ENCODE data around the gene SCGN. TPM values are rescaled to one million over a fixed set of nuclear protein-coding genes. Genes with fewer than 3 reads are reported as not detected.

SCGN gene
- polyA plus RNA-seq, 1 experiment: not detected

GRCh38 chr6:25628471-25629197 lies 23.4 kb upstream of the SCGN start:
- Histone ChIP-seq H3K4me3 (ENCODE audit: low read depth, low read length) (no peak overlapping the region), H3K36me3 (ENCODE audit: control insufficient read depth, insufficient read depth, low read length) (no peaks in the 10 kb centered on the region), H3K27me3 (ENCODE audit: control insufficient read depth, insufficient read depth, low read length) (no peaks in the 10 kb centered on the region)
- no peak for DNase-seq (ENCODE audit: low read depth)
- TF ChIP-seq CTCF (IDR thresholded peaks at IDR 0.05; ENCODE audit: insufficient read depth, low read depth, low read length): no peak
- ChIA-PET POLR2A (no interaction called here), CTCF (no interaction called here)

- POLR2A ChIA-PET: no interaction called here
- H3K4me3 ChIP-seq (ENCODE audit: low read depth, low read length): no peak overlapping the region
- no peaks in the 10 kb centered on the region for H3K27me3 ChIP-seq (ENCODE audit: control insufficient read depth, insufficient read depth, low read length)
- CTCF ChIA-PET: no interaction called here
- TF ChIP-seq CTCF (IDR thresholded peaks at IDR 0.05; ENCODE audit: insufficient read depth, low read depth, low read length): no peak
- no peak for DNase-seq (ENCODE audit: low read depth)
- H3K36me3 ChIP-seq (ENCODE audit: control insufficient read depth, insufficient read depth, low read length): no peaks in the 10 kb centered on the region
Observed at GRCh38 chr6:25629198-25629576, 22.8 kb upstream of the SCGN start.

- ChIA-PET POLR2A (no interaction called here), CTCF (no interaction called here)
- no peak for TF ChIP-seq CTCF (IDR thresholded peaks at IDR 0.05; ENCODE audit: insufficient read depth, low read depth, low read length)
- no peaks in the 10 kb centered on the region for H3K27me3 ChIP-seq (ENCODE audit: control insufficient read depth, insufficient read depth, low read length)
- no peak for DNase-seq (ENCODE audit: low read depth)
- H3K36me3 ChIP-seq (ENCODE audit: control insufficient read depth, insufficient read depth, low read length): no peaks in the 10 kb centered on the region
- H3K4me3 ChIP-seq (ENCODE audit: low read depth, low read length): no peak overlapping the region
Observed at GRCh38 chr6:25630508-25631278, 21.3 kb upstream of the SCGN start.

DNA sequence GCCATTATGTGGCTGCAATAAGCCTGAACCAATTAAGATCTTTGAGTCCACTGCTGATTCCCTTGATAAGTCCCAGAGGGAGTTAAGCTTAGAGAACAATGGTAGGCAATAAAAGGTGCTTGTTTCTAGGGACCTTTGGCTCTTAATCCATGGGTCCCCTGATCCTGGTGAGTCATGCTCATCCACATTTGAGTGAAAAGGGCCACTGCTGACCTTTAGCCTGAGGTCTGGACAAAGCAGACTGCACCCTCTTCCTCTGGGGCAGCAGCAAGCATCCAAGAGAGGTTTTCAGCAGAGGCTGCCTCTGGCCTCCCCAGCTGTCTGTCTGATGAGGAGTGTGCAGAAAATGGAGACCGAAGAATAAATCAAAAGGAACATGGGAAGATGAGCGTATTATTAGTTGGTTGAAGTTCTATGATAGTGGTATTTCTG lies 16.1 kb upstream of the SCGN start:
- POLR2A ChIA-PET: no interaction called here

More for the DNA sequence above, 16.1 kb upstream of the SCGN start:
- CTCF ChIA-PET: no interaction called here
- H3K27me3 ChIP-seq (ENCODE audit: control insufficient read depth, insufficient read depth, low read length): no peaks in the 10 kb centered on the region
- TF ChIP-seq CTCF (IDR thresholded peaks at IDR 0.05; ENCODE audit: insufficient read depth, low read depth, low read length): no peak
- no peak for DNase-seq (ENCODE audit: low read depth)
- H3K4me3 ChIP-seq (ENCODE audit: low read depth, low read length): no peak overlapping the region
- no peaks in the 10 kb centered on the region for H3K36me3 ChIP-seq (ENCODE audit: control insufficient read depth, insufficient read depth, low read length)
